DOHH2 (cell line): Measurements from ENCODE around the gene PRCP.
"Not testable (repeated sequence)": the region's sequence is repeated elsewhere in the genome, so short reads cannot be mapped to it uniquely, and the experiment has no call there.

Source experiments
- H3F3A ChIP-seq: fragments of 200-600 bp; sonication (generic), shearing (Covaris generic); 2 replicates; pipeline ENCODE4 v1.6.0; 2016; ENCODE audit warnings: antibody characterized with exemption, mild to moderate bottlenecking; ENCODE audit not compliant: control insufficient read depth, insufficient read depth
- H3K27ac ChIP-seq: fragments of 200-600 bp; sonication (generic); 2 replicates; pipeline ENCODE4 v1.5.1; 2014; ENCODE audit warnings: low read depth, mild to moderate bottlenecking, low read length, moderate library complexity
- H3K27me3 ChIP-seq: fragments of 200-600 bp; sonication (generic); 2 replicates; pipeline ENCODE4 v1.6.1; 2014; ENCODE audit warnings: mild to moderate bottlenecking, low read length, mixed read lengths; ENCODE audit not compliant: control insufficient read depth
- H3K36me3 ChIP-seq: fragments of 200-600 bp; sonication (generic); 2 replicates; pipeline ENCODE4 v1.6.1; 2014; ENCODE audit warnings: mild to moderate bottlenecking, low read length, moderate library complexity, mixed read lengths; ENCODE audit not compliant: control insufficient read depth
- H3K4me1 ChIP-seq: fragments of 200-600 bp; sonication (generic); 2 replicates; pipeline ENCODE4 v1.6.1; 2014; ENCODE audit warnings: mild to moderate bottlenecking, low read length, mixed read lengths; ENCODE audit not compliant: control insufficient read depth
- H3K4me2 ChIP-seq: fragments of 200-600 bp; sonication (generic); 2 replicates; pipeline ENCODE4 v1.6.0; 2014; ENCODE audit warnings: mild to moderate bottlenecking, low read length, moderate library complexity
- H3K4me3 ChIP-seq: fragments of 200-600 bp; sonication (generic); 2 replicates; pipeline ENCODE4 v1.5.1; 2014; ENCODE audit warnings: mild to moderate bottlenecking, low read length, mixed read lengths
- H3K79me2 ChIP-seq: fragments of 200-600 bp; sonication (generic); 2 replicates; pipeline ENCODE4 v1.6.1; 2014; ENCODE audit warnings: mild to moderate bottlenecking, low read length, mixed read lengths; ENCODE audit not compliant: control insufficient read depth
- H3K9me2 ChIP-seq: fragments of 200-600 bp; sonication (generic); replicated peaks from 2 replicates; pipeline ENCODE4 v1.6.1; 2014; ENCODE audit warnings: mild to moderate bottlenecking, low read length, mixed read lengths; ENCODE audit not compliant: control insufficient read depth
- H3K9me3 ChIP-seq: fragments of 200-600 bp; sonication (generic); 2 replicates; pipeline ENCODE4 v1.6.1; 2014; ENCODE audit warnings: antibody characterized with exemption, low read length, mixed read lengths; ENCODE audit not compliant: control insufficient read depth, insufficient read depth
- H4K20me1 ChIP-seq: fragments of 200-600 bp; sonication (generic); 2 replicates; pipeline ENCODE4 v1.6.0; 2014; ENCODE audit warnings: low read depth, mild to moderate bottlenecking, antibody characterized with exemption, low read length, moderate library complexity; ENCODE audit not compliant: control insufficient read depth, insufficient read depth
- CTCF ChIP-seq: fragments of 200-600 bp; sonication (generic); IDR thresholded peaks from one replicate; pipeline ENCODE4 v1.5.1; 2014; ENCODE audit warnings: antibody characterized with exemption, mild to moderate bottlenecking, low read depth, low read length; ENCODE audit not compliant: poor library complexity, severe bottlenecking
- EZH2phosphoT487 ChIP-seq: fragments of 200-600 bp; sonication (generic); IDR thresholded peaks from 2 replicates; pipeline ENCODE4 v1.6.1; 2017; ENCODE audit warnings: borderline replicate concordance, mild to moderate bottlenecking, antibody characterized with exemption, low read length, moderate library complexity, mixed read lengths

The PRCP gene

GRCh38 chr11:82944198-82944597, 44.0 kb upstream of the PRCP start:
- Histone ChIP-seq H4K20me1 (no peaks in the 10 kb centered on the region), H3K9me3 (no peaks in the 10 kb centered on the region), H3K4me1 (peaks cover 28% of the 10 kb centered on the region), H3K4me3 (no peak overlapping the region), H3F3A (peaks cover 7% of the 10 kb centered on the region), H3K36me3 (no peaks in the 10 kb centered on the region), H3K27ac (no peak overlapping the region), H3K9me2 (no peaks in the 10 kb centered on the region), H3K79me2 (no peaks in the 10 kb centered on the region), H3K27me3 (no peaks in the 10 kb centered on the region), H3K4me2 (no peak overlapping the region)
- TF ChIP-seq CTCF = no peak
- no peak for TF ChIP-seq EZH2phosphoT487

- H3K4me3 ChIP-seq, H3K79me2 ChIP-seq, H3K9me2 ChIP-seq, H3K9me3 ChIP-seq, H3K27me3 ChIP-seq, H3K36me3 ChIP-seq, H4K20me1 ChIP-seq, H3F3A ChIP-seq, H3K27ac ChIP-seq, H3K4me2 ChIP-seq: not testable (repeated sequence)
- H3K4me1 ChIP-seq = peaks cover 28% of the 10 kb centered on the region
These were observed 43.2 kb upstream of the PRCP start for GRCh38 chr11:82943430-82943829.

- Histone ChIP-seq H3K79me2 (no peaks in the 10 kb centered on the region), H3K4me3 (no peak overlapping the region), H3K4me1 (peaks cover 19% of the 10 kb centered on the region), H3F3A (no peaks in the 10 kb centered on the region), H3K9me3 (no peaks in the 10 kb centered on the region), H3K4me2 (no peak overlapping the region), H3K27me3 (no peaks in the 10 kb centered on the region), H4K20me1 (no peaks in the 10 kb centered on the region), H3K36me3 (no peaks in the 10 kb centered on the region), H3K9me2 (no peaks in the 10 kb centered on the region), H3K27ac (no peak overlapping the region)
- TF ChIP-seq CTCF (no peak), EZH2phosphoT487 (no peak)
These were observed 42.1 kb upstream of the PRCP start for GRCh38 chr11:82942376-82942775.

- no peak for TF ChIP-seq CTCF
- no peak overlapping the region for H3K4me3 ChIP-seq
These were observed 39.2 kb upstream of the PRCP start for GRCh38 chr11:82939456-82939855.

More at GRCh38 chr11:82939456-82939855, 39.2 kb upstream of the PRCP start:
- H3K4me2 ChIP-seq = no peak overlapping the region
- H3F3A ChIP-seq = no peaks in the 10 kb centered on the region
- no peaks in the 10 kb centered on the region for H3K9me2 ChIP-seq
- H4K20me1 ChIP-seq = no peaks in the 10 kb centered on the region
- H3K27ac ChIP-seq = no peak overlapping the region
- no peaks in the 10 kb centered on the region for H3K9me3 ChIP-seq
- H3K36me3 ChIP-seq = peaks cover 5% of the 10 kb centered on the region
- H3K27me3 ChIP-seq = no peaks in the 10 kb centered on the region
- H3K4me1 ChIP-seq = no peaks in the 10 kb centered on the region
- H3K79me2 ChIP-seq = no peaks in the 10 kb centered on the region
